Neutrophil (primary cell): ENCODE data around the gene AP3B1.

ENCODE experiments used
- H3K27ac ChIP-seq: fragments of 200-600 bp; sonication (generic); 2 replicates; pipeline ENCODE4 v1.5.1; 2016; ENCODE audit warnings: mild to moderate bottlenecking, moderate library complexity
- H3K27me3 ChIP-seq: fragments of 200-600 bp; sonication (generic); 2 replicates; pipeline ENCODE4 v1.6.0; 2016; ENCODE audit warnings: mild to moderate bottlenecking
- H3K36me3 ChIP-seq: fragments of 200-600 bp; sonication (generic); 2 replicates; pipeline ENCODE4 v1.5.1; 2017
- H3K4me1 ChIP-seq, 2 experiments: fragments of 200-600 bp in 1 of 2; sonication (generic) in 1 of 2; 1 replicate in 1 of 2; 2 replicates in 1 of 2; pipeline versions ENCODE4 v1.5.1 to v1.6.1; 2013 to 2016; ENCODE audit warnings: low read depth in 1 of 2, low read length in 1 of 2, mild to moderate bottlenecking in 1 of 2, moderate library complexity in 1 of 2; ENCODE audit not compliant: control insufficient read depth in 1 of 2, insufficient read depth in 1 of 2
- H3K4me3 ChIP-seq, 2 experiments: fragments of 200-600 bp in 1 of 2; sonication (generic) in 1 of 2; 1 replicate in 1 of 2; 2 replicates in 1 of 2; pipeline ENCODE4 v1.5.1; 2013 to 2016; ENCODE audit warnings: low read depth in 1 of 2, low read length in 1 of 2, mild to moderate bottlenecking in 1 of 2, moderate library complexity in 1 of 2
- H3K9me3 ChIP-seq: fragments of 200-600 bp; sonication (generic); 2 replicates; pipeline ENCODE4 v1.5.1; 2016
- TF ChIP-seq, protein P1 (sequence below): fragments of 200-600 bp; sonication (generic); IDR thresholded peaks from 2 replicates; pipeline ENCODE4 v1.5.1; 2016; ENCODE audit warnings: antibody characterized with exemption

The AP3B1 gene

DNA sequence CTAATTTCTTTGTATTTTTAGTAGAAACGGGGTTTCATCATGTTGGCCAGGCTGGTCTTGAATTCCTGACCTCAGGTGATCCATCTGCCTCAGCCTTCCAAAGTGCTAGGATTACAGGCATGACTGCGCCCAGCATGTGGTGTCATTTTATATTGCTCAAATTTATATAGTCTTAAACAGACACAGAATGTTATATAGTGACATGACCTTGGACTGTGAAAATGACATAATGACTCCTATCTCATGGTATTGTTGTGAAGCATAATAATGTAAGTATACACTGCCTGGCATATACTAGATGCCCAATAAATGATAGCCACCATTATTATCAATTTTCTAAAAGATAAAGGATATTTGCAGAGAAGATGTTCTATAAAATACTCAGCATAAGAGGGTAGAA lies 341.1 kb downstream of the AP3B1 start:
- Histone ChIP-seq H3K27ac (no peak overlapping the region), H3K4me1 (peaks cover 0 to 10% of the 10 kb centered on the region in 2 experiments), H3K9me3 (no peaks in the 10 kb centered on the region), H3K4me3 (no peak overlapping the region), H3K36me3 (no peaks in the 10 kb centered on the region), H3K27me3 (peaks cover 72% of the 10 kb centered on the region)
- TF ChIP-seq, protein P1, sequence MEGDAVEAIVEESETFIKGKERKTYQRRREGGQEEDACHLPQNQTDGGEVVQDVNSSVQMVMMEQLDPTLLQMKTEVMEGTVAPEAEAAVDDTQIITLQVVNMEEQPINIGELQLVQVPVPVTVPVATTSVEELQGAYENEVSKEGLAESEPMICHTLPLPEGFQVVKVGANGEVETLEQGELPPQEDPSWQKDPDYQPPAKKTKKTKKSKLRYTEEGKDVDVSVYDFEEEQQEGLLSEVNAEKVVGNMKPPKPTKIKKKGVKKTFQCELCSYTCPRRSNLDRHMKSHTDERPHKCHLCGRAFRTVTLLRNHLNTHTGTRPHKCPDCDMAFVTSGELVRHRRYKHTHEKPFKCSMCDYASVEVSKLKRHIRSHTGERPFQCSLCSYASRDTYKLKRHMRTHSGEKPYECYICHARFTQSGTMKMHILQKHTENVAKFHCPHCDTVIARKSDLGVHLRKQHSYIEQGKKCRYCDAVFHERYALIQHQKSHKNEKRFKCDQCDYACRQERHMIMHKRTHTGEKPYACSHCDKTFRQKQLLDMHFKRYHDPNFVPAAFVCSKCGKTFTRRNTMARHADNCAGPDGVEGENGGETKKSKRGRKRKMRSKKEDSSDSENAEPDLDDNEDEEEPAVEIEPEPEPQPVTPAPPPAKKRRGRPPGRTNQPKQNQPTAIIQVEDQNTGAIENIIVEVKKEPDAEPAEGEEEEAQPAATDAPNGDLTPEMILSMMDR: no peak

DNA sequence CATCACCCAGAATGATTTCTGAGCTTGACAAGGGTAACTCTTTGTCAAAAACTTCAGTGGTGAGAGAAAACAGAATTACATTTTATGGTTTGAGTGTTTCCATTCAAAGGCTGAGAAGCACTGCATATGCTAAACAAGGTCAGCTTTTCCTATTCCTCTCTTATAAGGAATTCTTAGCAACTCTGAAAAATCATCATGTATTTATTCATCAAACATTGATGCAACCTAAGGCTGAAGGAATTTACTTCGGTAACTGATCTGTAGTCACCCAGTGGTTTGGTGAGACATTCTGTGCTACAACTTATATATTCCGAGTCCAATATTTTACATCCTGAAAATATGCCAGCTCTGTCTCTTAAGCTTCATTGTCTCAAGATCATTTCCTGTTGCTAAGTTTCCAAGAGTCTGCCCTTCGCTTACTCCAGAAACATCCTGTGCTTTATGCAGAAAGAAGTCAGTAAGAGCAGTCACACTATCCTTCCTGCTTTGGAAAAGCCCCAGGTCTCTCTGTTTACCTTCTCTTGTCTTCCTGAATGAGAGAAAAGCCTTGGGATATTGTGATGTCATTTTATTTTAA lies 341.8 kb downstream of the AP3B1 start:
- no peak overlapping the region for H3K4me3 ChIP-seq
- peaks cover 72% of the 10 kb centered on the region for H3K27me3 ChIP-seq
- H3K27ac ChIP-seq: no peak overlapping the region
- H3K4me1 ChIP-seq: peaks cover 0 to 3% of the 10 kb centered on the region in 2 experiments
- TF ChIP-seq, protein P1: no peak
- H3K9me3 ChIP-seq: no peaks in the 10 kb centered on the region
- no peaks in the 10 kb centered on the region for H3K36me3 ChIP-seq
